ENCODE results near the gene HDAC3. TPM values are rescaled to one million over a fixed set of nuclear protein-coding genes. Genes with fewer than 3 reads are reported as not detected.
"Not testable (repeated sequence)": the region's sequence is repeated elsewhere in the genome, so short reads cannot be mapped to it uniquely, and the experiment has no call there.

Gene HDAC3
- total RNA-seq, 1 experiment from 2014 or later, result 76.0 TPM

DNA sequence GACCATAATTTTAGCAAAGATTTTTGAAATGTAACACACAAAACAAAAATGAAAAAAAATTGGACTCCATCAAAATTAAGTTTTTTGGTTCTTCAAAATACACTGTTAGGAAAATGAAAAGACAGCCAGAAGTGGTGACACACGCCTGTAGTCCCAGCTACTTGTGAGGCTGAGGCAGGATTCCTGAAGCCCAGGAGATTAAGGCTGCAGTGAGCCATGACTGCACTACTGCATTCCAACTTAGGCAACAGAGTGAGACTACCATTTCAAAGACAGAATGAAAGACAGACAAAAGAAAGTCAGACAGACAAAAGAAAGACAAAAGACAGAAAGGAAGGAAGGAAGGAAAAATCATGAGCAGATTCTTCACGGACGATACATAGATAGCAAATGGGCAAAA lies 25.4 kb downstream of the HDAC3 start:
- Histone ChIP-seq H3K27ac (no peak overlapping the region), H4K20me1 (ENCODE audit: insufficient read depth) (peaks cover 52% of the 10 kb centered on the region), H3K4me3 (no peak overlapping the region), H3K9me2 (ENCODE audit: insufficient read depth) (no peaks in the 10 kb centered on the region), H3K27me3 (ENCODE audit: insufficient read depth, low read depth) (no peaks in the 10 kb centered on the region), H3K79me2 (ENCODE audit: low read depth) (peaks cover 97% of the 10 kb centered on the region), H3F3A (ENCODE audit: insufficient read depth, low read depth) (peaks cover 15% of the 10 kb centered on the region), H3K4me2 (no peak overlapping the region), H3K9me3 (ENCODE audit: insufficient read depth, low read depth) (no peaks in the 10 kb centered on the region), H3K4me1 (replicated peaks; ENCODE audit: insufficient read depth) (peaks cover 2% of the 10 kb centered on the region; the same call in 1 of the 2 replicates), H2AFZ (no peak overlapping the region), H3K36me3 (ENCODE audit: low read depth) (peaks cover 14% of the 10 kb centered on the region)
- BruUV-seq (replicated peaks), result no TSS peak
- TF ChIP-seq EZH2 (IDR thresholded peaks at IDR 0.05; ENCODE audit: low read depth) (no peak), CTCF (conservative IDR thresholded peaks at IDR 0.05) (no peak)
- intact Hi-C loops (cut with micrococcal nuclease; ENCODE audit: unreplicated experiment), result no loop called here
- DNase-seq, result no peak
- ChIA-PET POLR2A (ENCODE audit: unreplicated experiment) (no interaction called here), CTCF (no interaction called here)

DNA sequence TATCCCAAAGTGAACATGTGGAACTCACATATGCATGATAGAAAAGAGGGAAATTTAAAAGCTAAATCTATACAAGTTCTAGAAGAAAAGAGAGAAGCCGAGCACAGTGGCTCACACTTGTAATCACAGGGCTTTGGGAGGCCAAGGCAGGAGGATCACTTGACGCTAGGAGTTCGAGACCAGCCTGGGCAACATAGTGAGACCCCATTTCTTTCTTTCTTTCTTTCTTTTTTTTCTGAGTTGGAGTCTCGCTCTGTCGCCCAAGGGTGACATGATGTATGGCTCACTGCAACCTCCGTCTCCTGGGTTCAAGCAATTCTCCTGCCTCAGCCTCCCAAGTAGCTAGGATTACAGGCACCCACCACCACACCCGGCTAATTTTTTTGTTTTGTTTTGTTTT lies 26.7 kb downstream of the HDAC3 start:
- DNase-seq; H3K36me3 ChIP-seq (ENCODE audit: low read depth); POLR2A ChIA-PET (ENCODE audit: unreplicated experiment); H3K4me1 ChIP-seq (replicated peaks; ENCODE audit: insufficient read depth); H3K4me3 ChIP-seq; BruUV-seq (replicated peaks); H3K9me2 ChIP-seq (ENCODE audit: insufficient read depth); CTCF ChIA-PET; H3K27me3 ChIP-seq (ENCODE audit: insufficient read depth, low read depth); H2AFZ ChIP-seq; H3K4me2 ChIP-seq; H3K9me3 ChIP-seq (ENCODE audit: insufficient read depth, low read depth); intact Hi-C loops (cut with micrococcal nuclease; ENCODE audit: unreplicated experiment): not testable (repeated sequence)
- Histone ChIP-seq H3F3A (ENCODE audit: insufficient read depth, low read depth) (peaks cover 22% of the 10 kb centered on the region), H4K20me1 (ENCODE audit: insufficient read depth) (peaks cover 52% of the 10 kb centered on the region), H3K27ac (peak overlapping the region; percentile 9; the same call in 1 of the 2 replicates), H3K79me2 (ENCODE audit: low read depth) (peaks cover 94% of the 10 kb centered on the region)

GRCh38 chr5:141609044-141609443 lies 27.6 kb downstream of the HDAC3 start:
- CTCF ChIA-PET, result no interaction called here
- POLR2A ChIA-PET (ENCODE audit: unreplicated experiment), result no interaction called here
- no TSS peak for BruUV-seq (replicated peaks)

More at GRCh38 chr5:141609044-141609443, 27.6 kb downstream of the HDAC3 start:
- H3K36me3 ChIP-seq (ENCODE audit: low read depth), result peaks cover 4% of the 10 kb centered on the region; the same call in 1 of the 2 replicates
- no peak overlapping the region for H3K4me3 ChIP-seq
- H3K27me3 ChIP-seq (ENCODE audit: insufficient read depth, low read depth), result no peaks in the 10 kb centered on the region
- H3K9me2 ChIP-seq (ENCODE audit: insufficient read depth), result no peaks in the 10 kb centered on the region
- TF ChIP-seq CTCF (conservative IDR thresholded peaks at IDR 0.05) (no peak), EZH2 (IDR thresholded peaks at IDR 0.05; ENCODE audit: low read depth) (no peak)
- H3K4me2 ChIP-seq, result no peak overlapping the region
- intact Hi-C loops (cut with micrococcal nuclease; ENCODE audit: unreplicated experiment), result no loop called here
- H3K27ac ChIP-seq, result peak overlapping the region; percentile 9
- H4K20me1 ChIP-seq (ENCODE audit: insufficient read depth), result peaks cover 48% of the 10 kb centered on the region
- no peaks in the 10 kb centered on the region for H3K9me3 ChIP-seq (ENCODE audit: insufficient read depth, low read depth)
- H3F3A ChIP-seq (ENCODE audit: insufficient read depth, low read depth), result peaks cover 27% of the 10 kb centered on the region
- H3K79me2 ChIP-seq (ENCODE audit: low read depth), result peaks cover 89% of the 10 kb centered on the region
- H3K4me1 ChIP-seq (replicated peaks; ENCODE audit: insufficient read depth), result peaks cover 15% of the 10 kb centered on the region
- no peak overlapping the region for H2AFZ ChIP-seq
- DNase-seq, result no peak

Data from PC-9 (cell line).